A673 (cell line): ENCODE results near the gene MYLIP. TPM values are rescaled to one million over a fixed set of nuclear protein-coding genes. Genes with fewer than 3 reads are reported as not detected.

Experiments
- BruUV-seq: library from RNA; stranded (reverse); fragments of 400-500 nt; replicated peaks from 2 replicates; lab custom pipeline; 2021; lab: Mats Ljungman, UMichigan
- CTCF ChIA-PET: fragments of 300-600 bp; sonication (Branson Sonifier 250); formaldehyde crosslinking; loops from one replicate; lab custom pipeline; 2022; ENCODE audit warnings: antibody characterized with exemption; lab: Charles Lee
- POLR2A ChIA-PET: fragments of 300-600 bp; sonication (Branson Sonifier 250); formaldehyde crosslinking; loops from one replicate; lab custom pipeline; 2022; ENCODE audit warnings: antibody characterized with exemption; ENCODE audit not compliant: low non-redundant PET; lab: Charles Lee
- DNase-seq: peaks from one replicate; pipeline ENCODE4 v3.0.0-alpha.2; 2015; ENCODE audit warnings: low spot score
- H3K27ac ChIP-seq: fragments of 200-600 bp; sonication (generic); 2 replicates; pipeline ENCODE4 v1.5.1; 2016; ENCODE audit warnings: mixed run types, low read depth, mild to moderate bottlenecking, mixed read lengths, antibody characterized with exemption, low read length; ENCODE audit not compliant: poor library complexity, severe bottlenecking
- H3K27me3 ChIP-seq: fragments of 200-600 bp; sonication (generic); replicated peaks from 2 replicates; pipeline ENCODE4 v1.6.1; 2017; ENCODE audit warnings: mixed run types, low read depth, mild to moderate bottlenecking, mixed read lengths, antibody characterized with exemption, low read length; ENCODE audit not compliant: insufficient read depth, poor library complexity
- H3K36me3 ChIP-seq: fragments of 200-600 bp; sonication (generic); 2 replicates; pipeline ENCODE4 v1.6.1; 2016; ENCODE audit warnings: mixed run types, mild to moderate bottlenecking, mixed read lengths, antibody characterized with exemption, low read length; ENCODE audit not compliant: insufficient read depth, poor library complexity, severe bottlenecking
- H3K4me1 ChIP-seq: fragments of 200-600 bp; sonication (generic); 2 replicates; pipeline ENCODE4 v1.6.1; 2017; ENCODE audit warnings: mixed run types, mild to moderate bottlenecking, mixed read lengths, antibody characterized with exemption, low read length; ENCODE audit not compliant: insufficient read depth, poor library complexity, severe bottlenecking
- H3K4me3 ChIP-seq: fragments of 200-600 bp; sonication (generic); 2 replicates; pipeline ENCODE4 v1.5.1; 2016; ENCODE audit warnings: low read depth, mixed run types, mild to moderate bottlenecking, mixed read lengths, low read length; ENCODE audit not compliant: poor library complexity, severe bottlenecking
- H3K9me3 ChIP-seq: fragments of 200-600 bp; sonication (generic); 2 replicates; pipeline ENCODE4 v1.6.1; 2016; ENCODE audit warnings: mixed run types, low read depth, mild to moderate bottlenecking, mixed read lengths, antibody characterized with exemption, low read length; ENCODE audit not compliant: poor library complexity, severe bottlenecking
- CTCF ChIP-seq: fragments of 300-800, 200-600 bp; sonication (generic); conservative IDR thresholded peaks from 2 replicates; pipeline ENCODE4 v1.5.1; 2017; ENCODE audit warnings: low read depth, mild to moderate bottlenecking, antibody characterized with exemption, low read length, moderate library complexity, mixed read lengths
- EZH2 ChIP-seq: fragments of 200-600 bp; sonication (generic); IDR thresholded peaks from 2 replicates; pipeline ENCODE4 v1.6.1; 2017; ENCODE audit warnings: borderline replicate concordance, low read depth, mild to moderate bottlenecking, mixed read lengths, antibody characterized with exemption, low read length; ENCODE audit not compliant: poor library complexity, severe bottlenecking
- intact Hi-C: fragments of 100-400 bp; cut with micrococcal nuclease; formaldehyde crosslinking; loops from one replicate; pipeline ENCODE4 v1.10.0; 2022; ENCODE audit not compliant: unreplicated experiment
- total RNA-seq: library from RNA; stranded (reverse); gene quantifications from 2 replicates; pipeline ENCODE4 v1.2.3, GENCODE V29; 2021

The MYLIP gene
- total RNA-seq, 1 experiment from 2014 or later: 22.4 TPM

GRCh38 chr6:16127471-16127870 lies 1.4 kb upstream of the MYLIP start:
- DNase-seq: no peak
- TF ChIP-seq CTCF (no peak), EZH2 (no peak)
- ChIA-PET CTCF (interaction anchor here (0.7 kb wide), 1 partner anchor 53 kb away, joined by 7 read pairs; no protein-coding TSS in a partner anchor), POLR2A (no interaction called here)
- BruUV-seq: no TSS peak
- Histone ChIP-seq H3K27me3 (no peaks in the 10 kb centered on the region), H3K4me1 (peaks cover 7% of the 10 kb centered on the region), H3K9me3 (no peaks in the 10 kb centered on the region), H3K36me3 (peaks cover 9% of the 10 kb centered on the region), H3K4me3 (no peak overlapping the region), H3K27ac (no peak overlapping the region)
- intact Hi-C loops: no loop called here

DNA sequence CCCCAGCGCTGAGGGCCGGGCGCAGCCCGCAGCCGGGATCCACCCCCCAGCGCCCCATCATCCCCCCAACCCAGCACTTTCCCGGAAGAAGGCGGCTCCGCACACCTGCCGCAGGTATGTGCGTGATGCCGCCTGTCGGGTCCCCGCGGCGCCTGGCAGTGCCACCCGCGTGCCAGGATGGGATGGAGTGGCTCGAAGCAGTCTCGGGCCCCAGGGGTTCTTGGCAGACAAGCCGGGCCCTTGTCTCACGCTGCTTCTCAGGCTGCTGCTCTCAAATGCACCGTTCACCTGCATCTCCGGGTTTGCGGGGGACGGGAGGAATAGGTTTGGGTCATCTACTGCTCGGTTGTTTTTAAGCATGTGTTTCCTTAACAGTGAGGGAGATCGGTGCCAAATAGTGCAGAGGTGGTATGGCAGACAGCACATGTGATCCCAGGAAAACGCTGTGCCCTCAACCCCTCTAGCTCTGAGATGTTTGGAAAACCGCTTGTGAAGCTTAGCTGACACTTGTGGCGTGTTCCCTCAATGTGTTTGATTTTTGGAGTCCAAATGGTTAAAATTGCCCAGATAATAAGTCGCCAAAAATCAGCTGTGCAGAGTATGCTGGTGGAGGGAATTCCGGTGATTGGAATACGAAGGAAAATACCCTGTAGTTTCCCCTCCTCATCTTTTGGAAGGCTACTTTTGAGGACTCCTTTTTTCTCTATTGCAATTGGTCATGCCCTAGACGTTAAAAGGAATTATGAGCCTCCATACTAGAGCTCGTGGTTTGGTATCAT lies 926 bp downstream of the MYLIP start:
- H3K27ac ChIP-seq: peak overlapping the region; percentile 95
- POLR2A ChIA-PET: no interaction called here

GRCh38 chr6:16130437-16130891 lies 1.6 kb downstream of the MYLIP start:
- peaks cover 16% of the 10 kb centered on the region for H3K36me3 ChIP-seq
- H3K27me3 ChIP-seq: no peaks in the 10 kb centered on the region
- peak overlapping the region; percentile 95 for H3K27ac ChIP-seq
- no peak for DNase-seq
- intact Hi-C loops: no loop called here
- CTCF ChIA-PET: interaction anchor here (1.0 kb wide), 1 partner anchor 53 kb away, joined by 4 read pairs; no protein-coding TSS in a partner anchor
- BruUV-seq: no TSS peak
- H3K4me1 ChIP-seq: peaks cover 37% of the 10 kb centered on the region
- H3K9me3 ChIP-seq: no peaks in the 10 kb centered on the region
- H3K4me3 ChIP-seq: peak overlapping the region; percentile 96
- no peak for TF ChIP-seq CTCF
- TF ChIP-seq EZH2: no peak
- POLR2A ChIA-PET: interaction anchor here (0.7 kb wide), 1 partner anchor 398 kb away, joined by 9 read pairs; no protein-coding TSS in a partner anchor

More for the DNA sequence above, 926 bp downstream of the MYLIP start:
- no TSS peak for BruUV-seq
- intact Hi-C loops: loop anchor here (2.0 kb wide), 1 partner anchor 439 kb away; no protein-coding TSS in a partner anchor
- Histone ChIP-seq H3K36me3 (peaks cover 16% of the 10 kb centered on the region), H3K9me3 (no peaks in the 10 kb centered on the region), H3K4me3 (peak overlapping the region; percentile 96), H3K4me1 (peaks cover 31% of the 10 kb centered on the region), H3K27me3 (no peaks in the 10 kb centered on the region)
- DNase-seq: peak; percentile 47
- CTCF ChIA-PET: interaction anchor here (1.4 kb wide), 1 partner anchor 438 kb away, joined by 5 read pairs; no protein-coding TSS in a partner anchor
- TF ChIP-seq CTCF (no peak), EZH2 (no peak)
